Astrocyte (in vitro differentiated cells and primary cell): Measurements from ENCODE around the gene STK39.

Experiments
- CTCF ChIP-seq: IDR thresholded peaks from 2 replicates; pipeline ENCODE4 v1.5.1; 2011; ENCODE audit warnings: low read depth, mild to moderate bottlenecking, inconsistent platforms, low read length, moderate library complexity; ENCODE audit not compliant: insufficient read depth
- EZH2 ChIP-seq: IDR thresholded peaks from 2 replicates; pipeline ENCODE4 v1.6.1; 2012; ENCODE audit warnings: mild to moderate bottlenecking, low read length, inconsistent platforms; ENCODE audit not compliant: insufficient read depth

GRCh38 chr2:168241208-168241607, 6.2 kb downstream of the STK39 start:
- no peak for TF ChIP-seq CTCF
- no peak for TF ChIP-seq EZH2
